HepG2 (cell line): Measurements from ENCODE around the gene PIP4K2C. TPM values are rescaled to one million over a fixed set of nuclear protein-coding genes. Genes with fewer than 3 reads are reported as not detected.

Experiments
- CBX2 ChIP-seq, 2 experiments: fragments of 200-600 bp in 1 of 2; sonication (generic); formaldehyde crosslinking in 1 of 2; IDR thresholded peaks; 2 replicates each; pipeline versions ENCODE4 v1.7.0 to v1.8.1; 2018 to 2022; ENCODE audit warnings: low read depth in 2 of 2, low read length in 1 of 2, mild to moderate bottlenecking in 1 of 2, missing genetic modification reagents in 1 of 2
- DBP ChIP-seq: sonication (generic); formaldehyde crosslinking; IDR thresholded peaks from 2 replicates; pipeline ENCODE4 v1.4.0; 2020; ENCODE audit warnings: missing genetic modification reagents; ENCODE audit errors: not compliant biosample characterization
- HNF1A ChIP-seq, 2 experiments: sonication (generic) in 1 of 2; formaldehyde crosslinking in 1 of 2; IDR thresholded peaks; 2 replicates each; pipeline versions ENCODE4 v1.4.0 to v1.6.1; 2016 to 2020; ENCODE audit warnings: borderline replicate concordance in 1 of 2, low read depth in 1 of 2, mild to moderate bottlenecking in 1 of 2, missing genetic modification reagents in 1 of 2
- MLLT10 ChIP-seq: sonication (generic); formaldehyde crosslinking; IDR thresholded peaks from 2 replicates; pipeline ENCODE4 v1.4.0; 2020; ENCODE audit warnings: missing genetic modification reagents
- MTF2 ChIP-seq: sonication (generic); formaldehyde crosslinking; IDR thresholded peaks from 2 replicates; pipeline ENCODE4 v1.5.0; 2020; ENCODE audit warnings: missing genetic modification reagents, borderline replicate concordance
- NFKBIZ ChIP-seq: IDR thresholded peaks from 2 replicates; pipeline ENCODE4 v1.6.1; 2018; ENCODE audit warnings: missing genetic modification reagents, missing compliant biosample characterization
- NR2F6 ChIP-seq, 2 experiments: IDR thresholded peaks; 2 replicates each; pipeline ENCODE4 v1.6.1; 2016; ENCODE audit warnings: antibody characterized with exemption in 1 of 2, mild to moderate bottlenecking in 1 of 2
- PATZ1 ChIP-seq: sonication (generic); formaldehyde crosslinking; IDR thresholded peaks from 2 replicates; pipeline ENCODE4 v1.4.0; 2020; ENCODE audit warnings: missing genetic modification reagents
- PITX1 ChIP-seq: sonication (generic); formaldehyde crosslinking; IDR thresholded peaks from 2 replicates; pipeline ENCODE4 v1.5.1; 2020; ENCODE audit warnings: mild to moderate bottlenecking, missing genetic modification reagents
- SALL2 ChIP-seq: sonication (generic); formaldehyde crosslinking; IDR thresholded peaks from 2 replicates; pipeline ENCODE4 v1.8.1; 2023; ENCODE audit warnings: mild to moderate bottlenecking, missing genetic modification reagents, inconsistent platforms
- SCMH1 ChIP-seq: sonication (generic); formaldehyde crosslinking; IDR thresholded peaks from 2 replicates; pipeline ENCODE4 v1.9.0; 2021; ENCODE audit warnings: missing genetic modification reagents, mild to moderate bottlenecking, borderline replicate concordance
- ZBTB34 ChIP-seq: sonication (generic); formaldehyde crosslinking; IDR thresholded peaks from 2 replicates; pipeline ENCODE4 v1.8.0; 2022; ENCODE audit warnings: mild to moderate bottlenecking, missing genetic modification reagents
- ZNF335 ChIP-seq: sonication (generic); formaldehyde crosslinking; IDR thresholded peaks from 2 replicates; pipeline ENCODE4 v1.4.0; 2020; ENCODE audit warnings: missing genetic modification reagents
- ZNF451 ChIP-seq: sonication (generic); formaldehyde crosslinking; IDR thresholded peaks from 2 replicates; pipeline ENCODE4 v1.5.0; 2020; ENCODE audit warnings: mild to moderate bottlenecking, missing genetic modification reagents
- ZNF501 ChIP-seq: sonication (generic); formaldehyde crosslinking; IDR thresholded peaks from 2 replicates; pipeline ENCODE4 v1.5.1; 2020; ENCODE audit warnings: mild to moderate bottlenecking, moderate library complexity, missing genetic modification reagents
- ZNF704 ChIP-seq: sonication (generic); formaldehyde crosslinking; IDR thresholded peaks from 2 replicates; pipeline ENCODE4 v1.8.1; 2023; ENCODE audit warnings: mild to moderate bottlenecking, inconsistent platforms, moderate library complexity, missing genetic modification reagents, borderline replicate concordance
- ZNF740 ChIP-seq: sonication (generic); formaldehyde crosslinking; IDR thresholded peaks from 2 replicates; pipeline ENCODE4 v1.4.0; 2020; ENCODE audit warnings: missing genetic modification reagents
- ZNF749 ChIP-seq: sonication (generic); formaldehyde crosslinking; IDR thresholded peaks from 2 replicates; pipeline ENCODE4 v1.8.0; 2022; ENCODE audit warnings: mild to moderate bottlenecking, missing genetic modification reagents, moderate library complexity, borderline replicate concordance
- polyA plus RNA-seq, 8 experiments: library from polyadenylated mRNA; depleted of rRNA in 3 of 8; stranded (reverse) in 7 of 8; unstranded in 1 of 8; fragments of >200 nt; fragmentation: Illumina TruSeq in 4 of 8; extraction: Trizol in 4 of 8; gene quantifications; 2 replicates each; pipeline versions ENCODE4 v1.2.1 to v1.2.3, GENCODE V29; 2011 to 2016; ENCODE audit warnings: low read depth in 4 of 8, missing spikeins in 1 of 8, mixed read lengths in 1 of 8; ENCODE audit not compliant: insufficient read depth in 1 of 8
- total RNA-seq, 5 experiments: library from RNA; depleted of rRNA; stranded (reverse); fragments of >200 nt; fragmentation: Illumina TruSeq; extraction: Trizol; gene quantifications; 2 replicates each; pipeline ENCODE4 v1.2.3, GENCODE V29; 2016; ENCODE audit warnings: low read depth in 1 of 5

The PIP4K2C gene
- total and polyA plus RNA-seq, 2 of the 13 experiments (the other 11 are each of a cell fraction or from before 2014, with no cell fraction given): 23.3 to 26.4 TPM

- TF ChIP-seq NR2F6 (IDR thresholded peaks at IDR 0.05) (peak; percentile 53; the same call in 1 of the 2 replicates), NR2F6 (CRISPR knock-in tag; IDR thresholded peaks at IDR 0.05) (0 out of 2 replicates have a peak, but pooled peaks have one; percentile 19), SCMH1 (no peak), NFKBIZ (CRISPR knock-in tag) (no peak), ZBTB34 (no peak), DBP (CRISPR knock-in tag) (no peak), ZNF740 (CRISPR knock-in tag) (peak; percentile 83), CBX2 (IDR thresholded peaks at IDR 0.05; ENCODE audit: low read depth, low read length) (no peak), CBX2 (CRISPR knock-in tag; IDR thresholded peaks at IDR 0.05; ENCODE audit: low read depth) (no peak), ZNF335 (CRISPR knock-in tag) (no peak), MTF2 (CRISPR knock-in tag) (no peak), ZNF749 (no peak), PITX1 (no peak), SALL2 (CRISPR knock-in tag) (no peak), HNF1A (IDR thresholded peaks at IDR 0.05; ENCODE audit: low read depth) (no peak), HNF1A (CRISPR knock-in tag; IDR thresholded peaks at IDR 0.05; ENCODE audit: borderline replicate concordance) (no peak), ZNF501 (CRISPR knock-in tag) (no peak), MLLT10 (CRISPR knock-in tag) (no peak), ZNF451 (CRISPR knock-in tag) (no peak), ZNF704 (no peak), PATZ1 (CRISPR knock-in tag) (peak; percentile 91)
Observed at GRCh38 chr12:57630891-57631433, 40.0 kb downstream of the PIP4K2C start (continued).
